NOMO-1 treated with dmso at 0.1 percent for 144 hours (cell line): ENCODE results near the gene SLC43A1.
"Not testable (repeated sequence)": the region's sequence is repeated elsewhere in the genome, so short reads cannot be mapped to it uniquely, and the experiment has no call there.

ENCODE experiments used
- DNase-seq: peaks from one replicate; lab custom pipeline; 2025; ENCODE audit not compliant: unreplicated experiment; lab: John Stamatoyannopoulos, UW

SLC43A1 gene

DNA sequence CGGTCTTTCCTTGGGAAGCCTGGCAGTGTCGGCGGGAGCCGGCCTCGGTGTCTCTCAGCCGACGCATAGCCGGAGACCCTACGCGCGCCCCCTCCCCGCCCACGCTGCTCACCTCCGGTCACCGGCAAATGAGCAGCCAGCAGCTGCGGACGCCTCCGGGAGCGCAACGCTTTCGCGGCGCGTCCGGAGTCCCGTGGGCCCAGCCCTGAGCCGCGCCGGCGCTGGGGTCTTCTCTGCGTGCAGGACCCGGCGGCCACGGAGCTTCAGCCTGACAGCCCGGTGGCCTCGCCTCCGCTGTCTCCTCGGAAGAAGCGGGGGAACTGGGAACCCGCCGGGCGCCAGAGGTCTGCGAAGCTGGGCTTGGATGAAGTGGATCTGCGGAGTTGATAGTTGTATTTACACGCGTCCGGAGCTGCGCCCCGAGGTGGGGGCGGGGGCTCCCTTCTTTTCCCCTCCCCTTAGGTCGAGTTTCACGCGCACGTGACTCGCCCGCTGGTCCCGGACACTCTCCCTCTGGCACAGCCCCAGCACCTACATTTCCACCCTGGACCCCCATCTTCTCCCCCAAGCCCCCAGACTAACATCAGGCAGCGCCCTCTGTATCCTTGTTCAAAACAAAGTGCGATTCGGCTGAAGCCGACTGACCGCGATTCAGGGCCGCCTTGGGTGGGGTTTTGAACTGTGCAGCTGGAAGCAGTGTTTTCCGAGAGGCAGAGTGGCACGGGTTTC is at the start of gene SLC43A1:
SLC43A1 (minus strand) TSS at position 371 of the 729 bp plus-strand sequence. CDS start 1,591 bp downstream, outside the sequence.
- no peak for DNase-seq

DNA sequence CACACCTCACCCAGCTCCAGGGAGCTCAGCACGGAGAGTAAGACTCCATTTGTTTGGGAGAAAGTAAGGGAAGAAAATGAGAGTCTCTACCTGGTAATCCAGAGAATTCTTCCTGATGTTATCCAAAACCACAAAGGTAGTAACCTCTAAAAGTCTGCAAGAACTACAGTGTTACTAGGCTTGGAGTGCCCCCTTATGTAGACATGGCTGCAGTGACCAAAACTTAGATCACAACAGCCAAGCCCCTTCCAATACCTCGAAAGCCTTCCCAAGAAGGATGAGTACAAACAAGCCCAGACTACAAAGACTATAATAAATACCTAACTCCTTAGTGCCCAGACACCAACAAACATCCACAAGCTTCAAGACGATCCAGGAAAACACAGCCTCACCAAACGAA is 47.1 kb upstream of the SLC43A1 start:
- DNase-seq = no peak

DNA sequence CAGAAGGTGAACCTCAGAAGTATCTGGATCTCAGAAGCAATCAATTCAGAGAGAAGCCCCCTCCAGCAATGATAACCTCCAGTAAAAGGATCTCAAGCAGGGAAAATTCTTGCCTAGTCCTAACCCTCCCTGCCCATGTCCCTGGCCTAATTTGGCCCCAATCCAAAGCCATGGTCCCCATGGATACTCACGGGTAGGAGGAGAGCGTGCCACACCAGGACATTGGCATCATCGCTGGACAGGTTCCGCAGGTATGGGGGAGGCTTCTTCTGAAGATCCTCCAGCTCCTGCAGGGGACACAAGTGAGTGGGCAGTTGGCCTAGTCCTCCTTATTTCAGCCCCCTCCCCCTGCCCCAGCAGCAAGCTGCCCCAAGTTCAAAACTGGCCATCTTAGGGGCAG is 44.6 kb upstream of the SLC43A1 start:
- no peak for DNase-seq

DNA sequence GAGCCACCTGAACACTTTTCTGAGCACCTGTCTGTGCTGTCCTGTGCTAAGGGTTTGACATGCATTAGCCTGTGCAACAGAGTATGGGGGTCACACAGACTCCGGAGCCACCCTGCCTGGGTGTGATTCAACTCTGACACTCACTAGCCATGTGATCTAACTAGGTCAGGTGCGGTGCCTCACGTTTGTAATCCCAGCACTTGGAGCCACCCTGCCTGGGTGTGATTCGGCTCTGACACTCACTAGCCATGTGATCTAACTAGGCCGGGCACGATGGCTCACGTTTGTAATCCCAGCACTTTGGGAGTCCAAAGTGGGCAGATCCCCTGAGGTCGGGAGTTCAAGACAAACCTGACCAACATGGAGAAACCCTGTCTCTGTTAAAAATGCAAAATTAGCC is 40.5 kb upstream of the SLC43A1 start:
- no peak for DNase-seq

DNA sequence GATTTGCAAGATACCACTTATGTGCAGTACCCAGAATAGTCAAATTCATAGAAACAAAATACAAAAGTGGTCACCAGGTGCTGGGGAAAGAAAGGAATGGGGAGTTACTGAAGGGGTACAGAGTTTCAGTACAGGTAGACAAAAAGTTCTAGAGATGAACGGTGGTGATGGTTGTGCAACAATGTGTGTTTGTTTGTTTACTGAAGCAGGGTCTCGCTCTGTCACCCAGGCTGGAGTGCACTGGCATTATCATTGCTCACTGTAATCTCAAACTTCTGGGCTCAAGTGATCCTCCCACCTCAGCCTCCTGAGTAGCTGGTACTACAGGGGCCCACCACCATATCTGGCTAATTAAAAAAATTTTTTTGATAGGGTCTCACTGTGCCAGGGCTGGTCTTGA is 39.9 kb upstream of the SLC43A1 start:
- no peak for DNase-seq

DNA sequence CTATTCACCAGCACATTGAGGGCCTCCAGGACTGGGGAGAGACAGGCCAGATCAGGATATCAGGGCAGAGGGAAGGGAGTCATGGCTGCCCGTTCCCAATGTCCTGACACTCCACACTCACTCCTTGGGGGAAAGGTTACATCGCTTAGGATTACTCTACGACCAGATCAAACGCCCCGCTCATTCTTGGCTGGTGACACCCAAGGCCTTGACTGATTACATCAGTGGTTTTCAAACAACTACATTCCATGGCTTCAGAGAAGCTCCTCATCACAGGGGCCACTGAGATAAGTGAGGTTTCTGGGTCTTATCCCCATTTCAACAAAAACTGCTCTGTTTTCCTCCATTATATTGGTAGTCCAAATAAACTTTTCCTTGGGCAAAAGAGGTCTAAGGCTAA is 37.0 kb upstream of the SLC43A1 start:
- no peak for DNase-seq

DNA sequence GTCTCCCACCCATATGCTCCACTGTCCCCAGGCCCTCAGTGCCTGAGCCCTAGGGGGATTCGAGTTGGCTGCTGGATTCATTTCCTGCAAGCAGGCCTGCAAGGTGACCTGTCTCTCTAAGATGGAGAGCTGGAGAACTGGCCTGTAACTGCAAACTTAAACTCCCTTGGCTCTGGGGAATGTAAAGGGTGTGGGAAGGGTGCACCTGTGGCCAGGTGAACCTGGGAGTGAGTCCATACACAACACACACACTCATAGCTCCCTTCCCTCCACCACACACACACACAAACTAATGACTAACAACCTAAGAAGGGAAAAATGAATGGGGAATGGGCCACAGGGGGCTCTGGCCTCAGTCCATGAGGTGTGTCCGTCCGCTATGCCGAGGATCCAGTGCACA is 36.4 kb upstream of the SLC43A1 start:
- DNase-seq = no peak

DNA sequence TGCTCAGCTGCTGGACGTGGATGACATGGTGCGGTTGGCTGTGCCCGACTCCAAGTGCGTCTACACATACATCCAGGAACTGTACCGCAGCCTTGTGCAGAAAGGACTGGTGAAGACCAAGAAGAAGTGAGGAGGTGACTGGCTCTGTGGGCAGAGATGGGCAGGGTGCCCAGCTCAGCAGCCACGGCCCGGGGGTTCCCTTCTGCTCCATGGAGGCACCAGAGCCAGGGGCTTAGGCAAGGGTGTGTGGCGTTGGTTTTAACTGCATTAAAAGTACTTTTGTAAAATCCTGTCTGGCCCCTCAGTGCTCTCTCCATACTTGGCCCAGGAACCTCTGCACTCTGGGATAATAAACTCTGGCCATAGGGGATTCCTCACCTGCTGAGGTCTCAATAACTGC is 34.5 kb upstream of the SLC43A1 start:
- no peak for DNase-seq

DNA sequence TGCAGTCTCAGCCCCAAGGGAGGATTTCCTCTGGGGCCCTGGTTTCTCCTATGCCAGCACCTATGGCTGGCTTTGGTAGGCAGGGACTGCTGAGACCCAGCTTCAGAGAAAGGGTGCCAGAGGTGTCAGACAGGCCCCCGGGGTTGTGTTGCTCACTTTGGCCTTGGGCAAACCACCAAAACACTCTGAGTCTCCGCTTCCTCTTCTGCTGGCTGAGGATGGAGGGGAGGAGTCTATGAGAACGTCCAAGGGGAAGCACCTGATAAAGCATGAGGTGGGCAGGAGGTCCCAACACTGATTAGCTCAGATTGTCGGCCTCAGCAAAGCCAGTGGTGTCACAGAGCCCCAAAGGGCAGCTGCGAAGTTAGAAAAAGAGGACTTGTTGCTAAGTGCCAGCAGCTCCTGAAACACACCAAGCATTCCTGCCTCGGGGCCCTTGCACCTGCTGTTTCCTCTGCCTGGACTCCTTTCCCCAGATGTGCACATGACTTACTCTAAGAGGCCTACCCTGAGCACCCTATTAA is 32.4 kb upstream of the SLC43A1 start:
- DNase-seq = peak; percentile 16

DNA sequence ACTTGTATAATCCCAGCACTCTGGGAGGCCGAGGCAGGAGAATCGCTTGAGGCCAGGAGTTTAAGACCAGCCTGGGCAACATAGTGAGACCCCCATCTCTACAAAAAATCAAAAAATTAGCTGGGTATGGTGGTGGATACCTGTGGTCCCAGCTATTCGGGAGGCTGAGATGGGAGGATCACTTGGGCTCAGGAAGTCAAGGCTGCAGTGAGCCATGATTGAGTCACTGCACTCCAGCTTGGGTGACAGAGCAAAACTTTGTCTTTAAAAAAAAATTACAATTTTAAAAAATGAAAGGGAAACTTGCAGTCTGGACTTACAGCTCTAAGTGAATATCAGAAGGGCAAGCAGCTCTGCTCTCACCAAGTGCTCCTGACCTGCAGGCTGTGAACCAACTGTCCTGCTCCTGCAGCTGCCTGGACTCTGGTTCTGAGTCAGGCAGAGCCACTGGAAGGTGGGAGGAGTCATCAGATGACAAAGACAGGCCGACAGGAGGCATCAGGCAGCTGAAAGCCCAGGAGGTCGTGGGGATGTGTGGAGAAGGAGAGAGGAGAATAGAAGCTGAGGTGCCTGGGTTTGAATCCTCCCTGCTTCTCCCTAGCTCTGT is 31.5 kb upstream of the SLC43A1 start:
- no peak for DNase-seq

DNA sequence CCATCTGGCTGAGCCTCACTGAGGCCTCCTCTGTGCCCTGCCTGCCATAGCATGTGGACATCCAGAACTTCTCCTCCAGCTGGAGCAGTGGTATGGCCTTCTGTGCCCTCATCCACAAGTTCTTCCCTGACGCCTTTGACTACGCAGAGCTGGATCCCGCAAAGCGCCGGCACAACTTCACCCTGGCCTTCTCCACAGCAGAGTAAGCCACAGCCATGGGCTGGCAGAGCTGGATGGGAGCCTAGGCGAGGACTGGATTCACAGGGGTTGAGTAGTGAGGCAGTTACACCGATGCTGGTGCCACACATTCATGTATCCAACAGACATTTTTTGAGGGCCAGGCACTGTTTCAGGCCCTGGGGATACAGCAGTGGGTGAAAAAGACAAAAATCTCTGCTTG is 30.9 kb upstream of the SLC43A1 start:
- no peak for DNase-seq

DNA sequence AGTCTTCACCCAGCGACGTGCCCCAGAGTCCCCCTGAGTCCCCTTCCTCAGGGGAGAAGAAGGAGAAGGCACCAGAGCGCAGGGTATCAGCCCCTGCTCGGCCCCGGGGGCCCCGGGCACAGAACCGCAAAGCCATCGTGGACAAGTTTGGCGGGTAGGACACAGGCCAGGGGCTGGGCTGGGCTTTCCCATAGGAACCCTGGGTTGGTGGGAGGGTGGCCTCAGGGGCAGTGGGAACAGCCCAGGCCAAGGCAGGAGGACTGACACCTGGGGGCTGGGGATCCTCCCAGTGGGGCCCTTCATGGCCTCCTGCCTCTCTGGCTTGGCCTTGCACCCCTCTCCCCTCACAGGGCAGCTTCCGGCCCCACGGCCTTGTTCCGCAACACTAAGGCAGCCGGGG is 30.4 kb upstream of the SLC43A1 start:
- DNase-seq = no peak

DNA sequence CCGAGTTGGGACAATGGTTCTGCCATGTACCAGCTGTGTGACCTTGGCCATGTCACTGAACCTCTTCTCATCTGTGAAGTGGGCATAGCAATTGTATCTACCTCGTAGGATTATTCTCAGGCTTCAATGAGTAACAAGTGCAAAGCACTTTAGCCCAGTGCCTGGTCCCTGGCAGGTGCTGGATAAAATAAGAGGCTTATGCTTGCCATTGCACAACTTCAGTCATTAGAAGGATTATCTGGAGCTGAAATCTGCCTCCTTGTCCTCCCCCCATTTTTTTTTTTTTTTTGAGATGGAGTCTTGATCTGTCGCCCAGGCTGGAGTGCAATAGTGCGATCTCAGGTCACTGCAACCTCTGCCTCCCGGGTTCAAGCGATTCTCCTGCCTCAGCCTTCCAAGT is 29.1 kb upstream of the SLC43A1 start:
- no peak for DNase-seq

DNA sequence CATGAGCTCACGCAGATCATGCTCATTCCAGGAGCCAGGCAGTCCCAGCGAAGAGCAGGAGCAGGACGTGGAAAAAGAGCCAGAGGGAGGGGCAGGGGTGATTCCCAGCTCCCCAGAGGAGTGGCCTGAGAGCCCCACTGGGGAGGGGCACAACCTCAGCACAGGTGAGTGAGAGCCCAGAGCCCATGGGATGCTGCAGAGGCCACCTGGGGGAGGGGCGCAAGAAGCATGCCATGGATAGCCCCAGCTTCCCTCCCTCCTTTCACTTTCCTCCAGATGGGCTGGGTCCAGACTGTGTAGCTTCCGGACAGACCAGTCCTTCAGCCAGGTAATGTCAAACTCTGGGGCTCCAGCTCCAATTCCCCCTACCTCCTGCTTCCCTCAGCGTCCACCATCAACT is 28.1 kb upstream of the SLC43A1 start:
- DNase-seq = no peak

DNA sequence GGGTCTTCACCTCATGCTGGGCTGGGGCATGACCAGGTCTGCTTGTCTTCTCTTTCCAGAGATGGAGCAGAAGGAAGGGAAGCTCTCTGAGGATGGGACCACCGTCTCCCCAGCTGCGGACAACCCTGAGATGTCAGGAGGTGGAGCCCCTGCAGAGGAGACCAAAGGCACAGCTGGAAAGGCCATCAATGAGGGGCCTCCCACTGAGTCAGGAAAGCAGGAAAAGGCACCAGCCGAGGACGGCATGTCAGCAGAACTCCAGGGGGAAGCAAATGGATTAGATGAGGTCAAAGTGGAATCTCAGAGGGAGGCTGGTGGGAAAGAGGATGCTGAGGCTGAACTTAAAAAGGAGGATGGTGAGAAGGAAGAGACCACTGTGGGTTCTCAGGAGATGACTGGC is 27.1 kb upstream of the SLC43A1 start:
- DNase-seq = no peak

DNA sequence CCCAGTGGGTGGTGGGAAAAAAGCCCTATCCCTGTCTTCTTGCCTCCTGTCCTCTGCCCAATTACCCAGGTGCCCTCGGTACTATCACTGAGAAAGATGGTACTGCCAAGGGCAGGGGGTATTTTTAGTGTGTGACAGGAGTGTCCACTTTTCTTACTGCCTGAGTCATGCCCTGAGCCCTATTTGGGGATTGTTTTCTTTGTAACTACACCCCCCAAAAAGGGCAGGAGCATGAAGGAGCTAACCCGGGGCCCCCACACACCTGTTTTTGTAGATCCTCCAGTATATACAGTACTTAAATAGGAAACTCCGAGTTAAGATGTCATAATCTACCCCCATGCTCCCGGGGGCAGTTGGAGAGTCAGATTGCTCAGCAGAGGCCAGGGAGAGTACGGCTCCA is 25.7 kb upstream of the SLC43A1 start:
- DNase-seq = no peak

DNA sequence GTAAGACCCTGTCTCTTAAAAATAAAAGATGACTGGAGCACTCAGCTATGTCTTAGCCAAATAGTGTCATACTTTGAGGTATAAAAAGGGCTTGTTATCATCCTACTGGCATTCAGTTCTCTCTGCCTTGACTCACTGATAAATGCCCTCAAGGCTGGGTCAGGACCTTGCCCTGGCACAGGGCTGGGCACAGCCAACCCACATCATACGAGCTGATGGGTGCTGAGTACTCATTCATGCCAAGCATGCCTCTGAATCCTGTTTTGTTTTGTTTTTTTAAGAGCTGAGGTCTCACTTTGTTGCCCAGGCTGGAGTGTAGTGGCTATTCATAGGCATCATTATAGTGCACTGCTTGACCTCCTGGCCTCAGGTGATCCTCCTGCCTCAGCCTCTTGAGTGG is 23.8 kb upstream of the SLC43A1 start:
- DNase-seq = no peak

DNA sequence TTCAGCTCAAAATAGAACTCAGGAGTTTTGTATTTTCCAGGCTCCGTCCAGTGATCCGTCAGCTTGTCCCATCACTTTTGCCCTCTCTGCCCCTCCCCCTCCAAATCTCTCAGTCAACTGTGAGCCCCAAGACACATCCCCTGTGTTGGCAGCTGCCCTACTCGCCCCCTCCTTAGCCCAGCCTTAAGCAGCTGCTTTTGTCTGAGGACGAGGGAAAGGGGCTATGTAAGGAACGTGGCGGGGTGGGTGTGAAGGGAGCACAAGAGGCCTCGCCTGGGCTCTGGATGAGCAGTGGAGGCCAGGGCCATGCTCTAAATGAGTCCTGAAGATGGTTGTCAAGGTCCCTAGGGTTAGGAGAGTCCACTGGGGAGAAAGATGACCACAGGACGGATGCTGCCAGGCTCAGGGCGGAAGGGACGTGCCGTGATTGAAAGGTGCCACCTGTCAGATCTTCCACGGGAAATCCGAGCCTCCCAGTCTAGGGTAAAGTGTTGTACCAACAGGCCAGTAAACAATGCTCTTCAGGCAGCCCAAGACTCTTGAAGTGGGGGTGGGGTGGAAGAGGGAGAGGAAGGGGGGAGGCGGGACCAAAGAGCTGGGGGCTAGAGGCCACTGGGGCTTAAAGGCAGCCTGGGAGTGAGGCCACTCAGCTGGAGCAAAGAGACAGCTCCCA is 21.6 kb upstream of the SLC43A1 start, which contains the start of gene SMTNL1:
SMTNL1 (plus strand) TSS at position 649 of the 673 bp plus-strand sequence. CDS start 5,048 bp downstream, outside the sequence.
- no peak for DNase-seq

DNA sequence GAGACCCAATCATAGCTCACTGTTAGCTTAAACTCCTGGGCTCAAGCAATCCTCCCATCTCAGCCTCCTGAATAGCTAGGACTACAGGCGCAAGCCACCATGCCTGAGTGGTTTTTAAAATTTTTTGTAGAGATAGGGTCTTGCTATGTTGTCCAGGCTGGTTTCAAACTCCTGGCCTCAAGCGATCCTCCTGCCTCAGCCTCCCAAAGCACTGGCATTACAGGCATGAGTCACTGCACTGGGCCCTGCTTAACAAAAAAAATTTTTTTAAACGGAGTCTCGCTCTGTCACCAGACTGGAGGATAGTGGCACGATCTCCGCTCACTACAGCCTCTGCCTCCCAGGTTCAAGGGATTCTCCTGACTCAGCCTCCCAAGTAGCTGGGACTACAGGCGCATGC is 18.9 kb upstream of the SLC43A1 start:
- DNase-seq = not testable (repeated sequence)

DNA sequence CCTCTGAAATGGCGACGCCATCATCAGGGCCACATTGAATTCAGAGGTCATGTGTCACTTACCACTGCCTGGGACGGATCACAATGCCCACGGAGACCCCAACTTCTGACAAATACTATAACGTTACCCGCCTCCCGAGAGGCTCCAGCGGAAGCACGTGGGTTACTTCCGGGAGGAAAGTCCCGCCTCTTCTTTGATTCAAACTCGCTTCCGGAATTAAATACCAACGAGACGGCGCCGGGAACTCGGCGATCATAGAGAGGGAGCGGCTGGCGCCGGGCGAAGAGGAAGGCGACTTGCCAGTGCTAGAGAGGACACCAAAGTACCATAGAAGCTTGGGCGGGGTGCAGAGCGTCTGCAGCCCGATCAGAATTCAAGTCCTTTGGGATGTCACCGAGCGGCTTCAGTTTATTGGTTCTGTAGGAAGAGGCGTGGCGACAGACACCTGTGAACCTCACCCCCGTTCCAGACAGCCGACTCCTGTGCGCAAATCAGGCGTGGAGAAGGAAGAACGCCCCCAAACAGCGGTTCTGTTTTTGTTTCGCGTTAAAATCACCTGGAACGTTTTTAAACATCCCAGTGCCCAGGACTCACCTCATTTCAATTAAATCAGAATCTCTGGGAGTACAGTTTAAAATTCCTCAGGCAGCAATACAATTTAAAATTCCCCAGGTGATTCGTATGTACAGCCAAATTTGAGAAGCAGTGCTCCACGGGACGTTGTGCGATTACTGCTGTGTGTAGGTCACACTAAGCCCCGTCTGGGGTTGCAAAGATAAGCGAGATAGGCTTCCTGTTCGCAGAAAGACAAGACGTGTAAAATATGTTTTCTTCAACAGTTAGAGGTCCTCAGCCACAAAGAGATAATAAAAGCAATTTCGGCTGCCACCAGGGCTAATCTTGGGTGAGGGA is 15.3 kb upstream of the SLC43A1 start, which contains the start of gene TIMM10:
TIMM10 (minus strand) TSS at position 159 of the 912 bp plus-strand sequence. CDS start 565 bp downstream, outside the sequence.
- DNase-seq = peak; percentile 98

DNA sequence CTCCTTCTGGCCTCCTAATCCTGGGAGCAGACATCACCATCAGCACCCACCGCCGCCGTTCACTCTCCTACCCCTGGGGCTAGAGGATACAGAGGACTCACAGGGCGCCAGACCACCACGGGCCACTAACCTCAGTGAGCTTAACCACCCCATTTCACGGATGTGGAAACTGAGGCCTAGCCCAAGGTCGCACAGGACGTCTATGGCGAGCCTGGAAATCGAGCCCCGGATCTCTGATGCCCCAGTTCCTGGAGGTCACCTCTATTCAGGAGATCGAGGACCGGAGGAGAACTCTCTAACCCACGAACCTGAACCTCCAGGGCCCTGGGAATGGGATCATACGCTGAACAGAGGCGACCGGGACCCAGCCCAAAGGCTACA is 14.7 kb upstream of the SLC43A1 start:
- no peak for DNase-seq
